GM10847 (cell line): Measurements from ENCODE around the gene MYO7B.

ENCODE experiments used
- POLR2A ChIP-seq: IDR thresholded peaks from 2 replicates; pipeline ENCODE4 v1.6.1; 2011; ENCODE audit not compliant: insufficient read length; ENCODE audit errors: extremely low read depth

The MYO7B gene

DNA sequence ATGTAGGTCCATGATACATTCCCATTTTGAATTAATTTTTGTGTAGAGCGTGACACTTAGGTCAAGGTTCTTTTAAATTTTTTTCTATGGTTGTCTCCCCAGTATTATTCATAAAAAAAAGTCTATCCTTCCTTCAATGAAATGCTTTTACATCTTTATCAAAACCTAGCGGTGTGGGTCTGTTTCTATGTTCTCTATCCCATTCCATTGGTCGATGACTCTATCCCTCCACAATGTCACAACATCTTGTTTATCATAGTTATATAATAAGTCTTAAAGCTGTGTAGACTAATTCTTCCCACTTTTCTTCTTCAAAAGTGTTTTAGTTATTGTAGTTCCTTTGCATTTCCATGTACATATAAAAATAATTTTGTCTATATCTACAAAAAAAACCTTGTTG, 63.2 kb downstream of the MYO7B start:
- no peak for TF ChIP-seq POLR2A

DNA sequence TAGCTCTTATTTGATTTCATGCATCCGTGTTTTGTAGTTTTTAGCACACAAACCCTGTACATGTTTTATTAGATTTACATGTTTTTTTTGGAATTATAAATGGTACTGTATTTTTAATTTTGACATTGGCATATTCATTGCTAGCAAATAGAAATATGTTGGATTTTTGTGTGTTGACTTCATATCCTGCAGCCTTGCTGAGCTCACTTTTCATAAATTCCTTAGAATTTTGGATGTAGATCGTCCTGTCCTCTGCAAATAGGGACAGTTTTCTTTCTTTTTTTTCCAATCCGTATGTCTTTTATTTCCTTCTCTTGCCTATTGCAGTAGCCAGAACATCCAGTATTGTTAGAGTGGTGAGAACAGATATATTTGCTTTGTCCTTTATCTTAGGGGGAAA, 63.7 kb downstream of the MYO7B start:
- TF ChIP-seq POLR2A = no peak

GRCh38 chr2:127604986-127605385, 69.5 kb downstream of the MYO7B start:
- TF ChIP-seq POLR2A = no peak

DNA sequence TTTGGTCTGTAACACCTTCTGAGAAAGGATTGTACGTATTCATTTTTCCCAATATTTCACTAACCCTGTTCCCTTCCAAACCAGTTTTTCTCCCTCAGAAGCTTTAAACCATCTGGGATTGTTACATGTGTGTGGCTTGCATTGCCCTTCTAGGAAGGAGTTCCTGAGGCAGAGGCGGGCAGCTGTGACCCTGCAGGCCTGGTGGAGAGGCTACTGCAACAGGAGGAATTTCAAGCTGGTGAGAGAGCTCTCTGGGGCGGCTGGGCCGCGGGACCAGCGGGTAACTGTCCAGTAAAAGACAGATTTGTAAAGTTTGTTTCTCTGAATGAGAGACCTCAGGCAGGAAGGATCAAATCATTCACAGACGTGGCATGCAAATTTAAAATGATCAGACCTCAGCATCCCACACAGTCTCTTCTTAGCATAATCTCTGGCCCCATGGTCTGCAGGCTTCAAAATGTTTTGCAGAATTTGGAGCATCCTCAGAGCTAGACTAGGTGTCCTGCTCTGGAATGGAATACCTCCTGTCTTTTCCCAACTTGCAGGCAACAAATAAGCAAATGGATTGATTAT, 70.3 kb downstream of the MYO7B start:
- no peak for TF ChIP-seq POLR2A

DNA sequence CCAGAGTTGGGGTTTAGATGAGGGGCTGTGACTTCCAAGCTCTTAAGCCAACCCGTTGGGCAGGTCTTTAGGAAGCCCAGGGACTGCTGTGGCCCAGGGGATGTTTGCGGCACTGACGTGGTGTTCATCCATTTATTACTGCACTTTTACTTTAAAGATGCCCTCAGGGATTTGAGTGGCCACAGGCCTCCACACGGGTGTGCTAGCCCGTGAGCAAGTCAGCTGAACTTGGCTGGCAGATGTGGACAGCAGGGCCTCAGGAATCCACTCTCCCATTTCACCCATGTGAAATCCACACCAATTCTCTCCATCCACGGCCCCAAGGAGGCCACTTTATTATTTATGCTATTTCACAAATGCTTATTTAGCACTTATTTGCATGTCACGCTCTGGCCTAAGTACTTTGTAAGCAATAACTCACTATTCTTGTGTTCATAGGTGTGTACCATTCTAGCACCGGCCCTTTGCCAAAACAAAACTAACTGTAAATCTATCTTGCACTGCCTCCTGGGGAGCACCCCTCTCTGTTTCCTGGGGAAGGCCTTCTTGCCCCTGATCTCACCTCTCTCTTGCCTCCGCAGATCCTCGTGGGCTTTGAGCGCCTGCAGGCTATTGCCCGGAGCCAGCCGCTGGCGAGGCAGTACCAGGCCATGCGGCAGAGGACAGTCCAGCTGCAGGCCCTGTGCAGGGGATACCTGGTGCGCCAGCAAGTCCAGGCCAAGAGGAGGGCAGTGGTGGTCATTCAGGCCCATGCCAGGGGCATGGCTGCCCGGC, 71.3 kb downstream of the MYO7B start:
- TF ChIP-seq POLR2A = no peak

DNA sequence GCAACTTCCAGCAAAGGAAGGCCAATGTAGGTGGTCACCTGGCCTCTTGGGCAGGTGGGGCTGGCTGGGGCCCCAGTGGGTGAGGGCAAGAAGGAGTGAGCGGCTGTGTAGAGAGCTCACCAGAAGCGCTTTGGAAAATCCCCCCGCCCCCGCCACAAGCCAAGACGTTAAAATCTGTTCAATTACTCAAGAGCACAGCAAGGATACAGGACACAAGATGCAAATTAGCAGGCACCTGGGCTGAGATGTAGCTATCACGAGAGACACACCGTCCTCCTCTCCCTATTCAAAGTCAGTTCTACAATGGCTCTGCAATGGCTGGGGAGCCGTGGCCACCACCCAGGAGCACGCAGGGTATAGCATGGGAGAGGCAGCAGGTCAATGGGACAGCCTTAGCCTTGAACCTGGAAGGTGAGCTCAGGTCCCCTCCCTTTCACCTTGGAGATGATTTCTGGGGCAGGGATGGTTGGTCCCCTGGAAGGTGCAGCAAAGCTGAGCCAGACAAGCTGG, 72.0 kb downstream of the MYO7B start:
- no peak for TF ChIP-seq POLR2A

DNA sequence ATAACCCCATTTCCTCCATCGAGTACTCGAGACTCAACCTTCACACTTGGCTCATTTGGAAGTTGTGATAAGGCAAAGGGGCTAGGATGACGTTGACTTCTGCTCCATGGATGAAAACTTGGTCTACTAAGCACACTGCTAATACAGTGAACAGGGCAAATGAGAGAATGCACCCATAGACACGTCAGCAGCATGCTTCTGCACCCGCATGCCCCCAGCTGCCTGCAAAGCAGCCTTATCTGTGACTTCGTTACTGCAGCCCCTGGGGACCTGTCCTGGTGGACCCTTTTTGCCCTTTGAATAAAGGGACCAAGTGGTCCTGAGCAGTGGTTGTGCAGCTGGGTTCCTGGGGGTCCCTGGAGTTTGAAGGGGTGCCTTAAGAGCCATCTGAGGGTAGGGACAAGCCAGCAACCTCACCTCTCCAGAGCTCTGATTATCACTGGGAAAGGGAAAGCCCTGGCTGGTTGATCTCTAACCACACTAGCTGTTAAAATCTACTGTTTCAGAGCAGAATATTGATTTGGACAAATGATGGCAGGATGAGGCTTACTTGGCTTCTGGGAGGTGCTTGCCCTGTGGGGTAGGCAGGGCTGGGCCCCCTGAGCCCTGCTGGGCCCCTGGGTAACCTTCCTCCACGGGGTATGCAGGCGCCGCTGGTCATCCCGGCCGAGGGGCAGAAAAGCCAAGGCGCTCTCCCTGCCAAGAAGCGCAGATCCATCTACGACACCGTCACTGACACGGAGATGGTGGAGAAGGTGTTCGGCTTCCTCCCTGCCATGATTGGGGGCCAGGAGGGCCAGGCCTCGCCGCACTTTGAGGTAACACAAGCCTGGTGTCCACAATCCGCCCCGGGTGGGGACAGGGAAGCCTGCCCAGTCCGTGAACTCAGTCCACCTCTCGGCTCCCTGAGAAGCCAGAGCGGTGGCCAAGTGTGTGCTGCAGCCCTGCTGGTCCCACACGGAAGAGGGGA, 72.9 kb downstream of the MYO7B start:
- no peak for TF ChIP-seq POLR2A

- TF ChIP-seq POLR2A = no peak
Measured at GRCh38 chr2:127609031-127609751, 73.7 kb downstream of the MYO7B start.

- TF ChIP-seq POLR2A = no peak
Measured at GRCh38 chr2:127609818-127610217, 74.3 kb downstream of the MYO7B start.

DNA sequence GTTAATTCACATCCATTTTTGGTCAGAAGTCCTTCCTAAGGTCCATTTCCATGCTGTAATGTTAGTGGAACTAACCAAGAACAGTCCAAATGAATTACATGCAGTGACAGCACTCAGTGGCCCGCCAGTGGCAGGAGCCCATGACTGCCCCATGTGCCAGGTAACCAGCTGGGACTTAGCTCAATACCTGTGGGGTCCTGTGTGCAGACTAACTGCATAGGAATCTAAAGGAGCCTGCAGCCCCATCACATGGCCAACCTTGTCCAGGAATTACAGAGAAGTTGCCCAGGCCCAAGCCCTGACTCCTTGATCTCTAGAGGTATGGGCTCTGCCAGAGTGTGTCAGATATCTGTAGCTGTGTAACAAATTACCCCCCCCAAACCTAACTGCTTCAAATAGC, 75.1 kb downstream of the MYO7B start:
- TF ChIP-seq POLR2A = no peak

DNA sequence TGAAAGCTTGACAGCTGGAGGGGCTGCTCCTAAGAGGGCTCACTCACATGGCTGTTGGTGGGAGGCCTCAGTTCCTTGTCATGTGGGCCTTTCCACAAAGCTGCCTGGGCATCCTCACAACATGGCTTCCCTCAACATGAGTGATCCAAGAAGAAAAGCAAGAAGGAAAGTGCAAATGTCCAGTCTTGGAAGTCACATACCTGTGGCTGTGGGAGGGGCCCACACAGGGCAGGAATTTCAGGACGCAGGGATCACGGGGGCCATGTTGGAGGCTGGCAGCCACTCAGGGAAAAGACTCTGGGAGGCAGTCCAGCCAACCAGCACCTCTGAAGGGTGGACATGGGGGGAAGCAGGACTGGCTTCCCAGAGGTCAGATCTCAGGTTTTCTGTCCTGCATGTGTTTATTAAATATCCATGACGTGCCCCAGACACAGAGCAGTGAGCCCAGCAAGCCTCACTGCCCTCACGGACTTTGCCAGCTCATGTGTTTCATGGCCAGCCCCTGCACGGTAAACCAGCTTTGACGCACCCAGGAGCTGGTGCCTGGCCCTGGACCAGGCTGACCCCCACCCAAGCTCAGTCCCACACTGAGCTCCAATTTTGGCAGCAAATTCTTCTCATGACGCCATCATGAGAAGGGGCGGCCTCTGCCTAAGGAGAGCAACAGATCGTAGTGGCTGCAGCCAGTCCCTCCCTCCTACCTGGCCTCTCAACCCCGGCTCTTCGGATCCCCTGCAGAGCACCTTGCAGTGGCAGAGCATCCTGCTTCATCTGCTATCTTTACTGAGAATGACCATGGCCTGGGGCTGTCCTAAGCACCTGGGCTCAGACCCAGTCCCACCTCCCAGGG, 75.8 kb downstream of the MYO7B start:
- TF ChIP-seq POLR2A = no peak

- no peak for TF ChIP-seq POLR2A
Measured at GRCh38 chr2:127612111-127612822, 76.8 kb downstream of the MYO7B start.

DNA sequence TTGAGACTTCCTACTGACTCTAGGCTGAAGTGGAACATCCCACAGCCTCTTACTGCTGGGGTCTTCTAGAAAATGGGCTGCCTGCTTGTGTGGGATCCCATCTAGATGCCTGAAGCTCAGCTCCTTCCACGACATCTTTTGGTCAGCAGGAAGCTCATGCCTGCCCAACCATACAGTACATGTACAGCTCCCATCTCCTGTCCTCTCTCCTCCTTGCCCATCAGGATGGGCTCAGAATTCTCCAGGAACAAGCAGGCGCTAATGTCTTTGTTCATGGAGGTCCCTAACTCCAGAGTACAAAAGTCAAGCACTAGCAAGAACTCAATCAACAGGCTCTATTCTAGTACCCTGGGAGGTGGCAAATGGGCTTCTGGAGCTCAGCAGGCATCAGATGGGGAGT, 78.8 kb downstream of the MYO7B start:
- no peak for TF ChIP-seq POLR2A
